HG03520 (cell line): ENCODE data around the gene LCP2.

ENCODE experiments used
- ATAC-seq: cut with Tn5 transposase; IDR thresholded peaks from one replicate; pipeline ENCODE4 v1.9.1; 2021; ENCODE audit warnings: mild to moderate bottlenecking, moderate library complexity; ENCODE audit not compliant: unreplicated experiment

LCP2 gene

GRCh38 chr5:170276140-170276539 is 21.4 kb downstream of the LCP2 start:
- no peak for ATAC-seq

DNA sequence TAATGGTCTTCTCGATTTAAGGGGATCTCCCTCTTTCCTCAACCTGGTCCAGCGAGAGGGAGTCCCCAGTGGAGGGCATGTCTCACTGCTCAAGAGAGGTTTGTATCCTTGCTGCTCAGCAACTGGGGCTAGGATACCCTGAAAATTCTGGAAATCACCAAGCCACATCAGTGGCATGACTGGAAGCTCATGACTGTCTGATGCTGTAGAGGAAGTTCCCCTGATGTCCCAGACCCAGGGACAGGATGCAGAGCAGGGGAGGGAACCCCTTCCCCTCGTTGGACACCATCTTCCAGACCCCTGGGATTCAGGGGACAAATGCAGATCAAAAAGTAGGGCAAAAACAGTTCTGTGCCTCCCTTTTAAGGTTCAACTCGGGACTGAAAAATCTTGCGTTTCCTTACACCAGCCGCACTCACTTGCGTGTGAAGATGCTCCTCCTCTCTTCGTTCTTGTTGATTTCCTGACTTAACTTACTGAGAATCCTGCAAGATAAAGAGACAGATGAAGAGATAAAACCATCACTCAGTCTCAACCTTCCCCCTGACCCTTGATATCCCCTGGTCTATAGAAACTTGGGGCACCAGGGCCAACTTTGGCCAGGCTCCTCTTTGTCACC is 22.1 kb downstream of the LCP2 start:
- no peak for ATAC-seq

- ATAC-seq: no peak
Observed at GRCh38 chr5:170273968-170274710, 23.4 kb downstream of the LCP2 start.

- ATAC-seq: no peak
Observed at GRCh38 chr5:170270293-170271069, 27.1 kb downstream of the LCP2 start.

- ATAC-seq: no peak
Observed at GRCh38 chr5:170269579-170269978, 28.0 kb downstream of the LCP2 start.

DNA sequence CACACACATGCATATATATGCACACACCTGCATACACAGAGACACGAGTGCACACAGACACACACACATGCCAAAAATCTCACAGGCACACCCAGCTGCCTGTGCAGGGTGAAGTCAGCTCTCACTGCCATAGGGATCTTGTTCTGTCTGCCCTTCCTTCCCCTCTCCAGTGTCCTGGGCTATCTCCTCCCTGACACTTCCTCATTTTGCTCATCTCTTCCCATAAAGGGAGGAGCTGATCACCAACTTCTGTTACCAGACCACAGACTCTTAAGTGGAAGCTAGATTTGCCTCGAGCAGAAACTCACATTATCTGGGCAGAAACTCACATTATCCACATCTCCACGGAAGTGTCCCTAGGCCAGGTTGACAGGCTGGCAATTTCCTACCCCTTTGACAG is 28.7 kb downstream of the LCP2 start:
- ATAC-seq: no peak

- ATAC-seq: no peak
Observed at GRCh38 chr5:170268153-170268689, 29.4 kb downstream of the LCP2 start.

- peak; percentile 87 for ATAC-seq
Observed at GRCh38 chr5:170267431-170268152, 30.0 kb downstream of the LCP2 start.

GRCh38 chr5:170266570-170267381 is 30.8 kb downstream of the LCP2 start:
- ATAC-seq: no peak

- ATAC-seq: no peak
Observed at GRCh38 chr5:170265522-170265921, 32.1 kb downstream of the LCP2 start.

DNA sequence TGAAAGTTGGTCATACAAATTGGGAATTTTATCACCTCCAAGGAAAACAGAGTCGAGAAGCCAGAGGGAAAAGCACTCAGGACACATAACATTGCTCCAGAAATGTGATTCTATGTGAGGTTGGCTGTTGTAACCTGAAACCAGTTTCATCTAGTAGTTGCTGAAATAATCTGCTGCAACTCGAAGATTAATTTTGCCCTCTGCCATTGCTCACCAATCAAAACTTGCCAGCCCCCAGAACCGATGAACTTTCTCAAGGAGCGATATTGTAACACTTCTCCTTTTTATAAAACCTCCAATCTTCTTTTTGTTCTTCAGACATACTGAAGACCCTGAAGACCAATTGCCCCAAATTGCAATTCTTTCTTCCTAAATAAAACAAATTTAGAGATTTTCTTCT is 33.7 kb downstream of the LCP2 start:
- no peak for ATAC-seq

DNA sequence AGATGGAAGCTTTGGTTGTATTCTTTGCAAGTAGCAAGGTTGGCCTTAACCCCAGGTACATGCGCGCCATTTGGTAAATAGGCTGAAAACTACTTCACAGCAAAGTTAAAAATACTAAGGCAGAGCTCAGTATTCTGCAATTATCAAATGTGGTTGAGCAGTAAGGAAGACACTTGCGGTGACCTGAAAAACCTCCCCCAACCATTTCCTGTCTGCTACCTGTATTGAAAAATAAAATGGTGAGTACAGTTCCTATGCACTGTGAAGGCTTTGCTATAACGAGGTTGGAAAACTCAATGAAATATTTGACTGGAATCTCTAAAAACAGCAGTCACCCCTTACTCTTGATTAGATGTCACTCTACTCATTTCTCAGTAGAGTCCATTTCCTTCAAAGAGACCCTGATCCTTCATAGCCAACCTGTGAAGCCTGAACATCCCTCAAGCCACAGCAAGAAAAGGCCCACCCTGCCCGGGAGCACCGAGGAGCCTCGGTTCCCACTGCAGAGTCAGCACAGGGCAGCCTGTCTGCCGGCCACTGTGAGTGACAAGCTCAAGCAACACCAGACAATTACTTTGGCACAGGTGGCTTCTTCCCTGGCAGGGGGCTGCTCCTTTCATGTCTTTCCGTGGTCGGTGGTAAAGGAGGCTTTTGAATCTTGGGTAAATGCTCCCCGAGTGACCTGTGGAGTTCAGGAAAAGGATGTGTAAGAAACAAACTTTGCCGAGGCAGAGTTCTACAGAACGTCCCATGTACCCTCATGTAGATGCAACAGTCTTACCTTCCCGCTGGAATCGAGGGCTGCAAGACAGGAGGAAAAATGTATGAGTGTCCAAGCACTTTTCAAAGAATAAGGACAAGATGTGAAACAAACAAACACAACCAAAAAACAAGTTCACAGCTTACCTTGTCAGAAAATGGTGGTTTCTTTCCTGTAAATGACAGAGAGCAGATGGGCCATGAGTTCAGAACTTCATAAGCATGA is 35.2 kb downstream of the LCP2 start:
- no peak for ATAC-seq

DNA sequence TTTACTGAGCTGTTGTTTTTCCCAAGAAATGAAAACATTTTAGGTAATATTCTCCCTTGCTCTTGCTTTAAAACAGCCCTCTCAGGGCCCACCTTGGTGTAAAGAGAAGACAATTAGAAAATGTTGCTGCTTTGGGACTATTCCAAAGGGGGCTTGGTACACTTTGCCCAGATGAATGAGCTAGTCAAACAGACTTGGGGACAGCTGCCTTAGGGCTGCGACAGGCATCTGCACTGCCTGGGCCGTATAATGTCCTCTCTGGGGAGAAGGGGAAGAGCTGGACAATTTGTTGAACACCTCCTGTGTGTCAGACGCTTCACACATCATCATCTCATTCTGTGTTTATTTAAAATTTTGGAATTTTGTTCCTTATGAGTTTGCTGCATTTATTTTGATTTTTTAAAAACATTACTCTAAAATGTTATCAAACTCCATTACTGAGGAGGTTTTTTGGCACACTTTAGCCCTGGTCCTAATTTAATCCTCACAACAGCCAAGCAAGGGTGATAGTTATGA is 36.0 kb downstream of the LCP2 start:
- ATAC-seq: no peak

GRCh38 chr5:170257370-170257769 is 40.2 kb downstream of the LCP2 start:
- no peak for ATAC-seq

DNA sequence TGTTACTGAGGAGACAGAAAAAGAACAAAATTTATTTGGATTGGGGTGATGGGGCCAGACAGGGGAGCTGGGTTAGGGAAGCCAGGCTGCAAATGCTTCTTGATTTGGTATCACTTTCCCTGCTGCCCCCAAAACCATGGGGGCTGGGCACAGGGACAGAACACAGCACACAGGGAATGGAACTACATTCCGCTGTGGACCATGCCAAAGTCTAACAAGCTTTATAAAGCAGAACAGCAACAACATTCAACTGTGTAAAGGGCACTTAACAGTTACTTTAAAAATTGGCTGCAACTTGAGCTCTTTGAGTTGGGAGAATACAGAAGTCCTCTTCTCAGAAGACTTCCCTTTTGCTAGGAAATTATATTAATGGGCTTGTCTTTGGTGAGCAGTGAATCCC is 41.0 kb downstream of the LCP2 start:
- ATAC-seq: no peak

- peak; percentile 95 for ATAC-seq
Observed at GRCh38 chr5:170254056-170254455, 43.5 kb downstream of the LCP2 start.

- ATAC-seq: no peak
Observed at GRCh38 chr5:170252720-170253350, 44.7 kb downstream of the LCP2 start.

DNA sequence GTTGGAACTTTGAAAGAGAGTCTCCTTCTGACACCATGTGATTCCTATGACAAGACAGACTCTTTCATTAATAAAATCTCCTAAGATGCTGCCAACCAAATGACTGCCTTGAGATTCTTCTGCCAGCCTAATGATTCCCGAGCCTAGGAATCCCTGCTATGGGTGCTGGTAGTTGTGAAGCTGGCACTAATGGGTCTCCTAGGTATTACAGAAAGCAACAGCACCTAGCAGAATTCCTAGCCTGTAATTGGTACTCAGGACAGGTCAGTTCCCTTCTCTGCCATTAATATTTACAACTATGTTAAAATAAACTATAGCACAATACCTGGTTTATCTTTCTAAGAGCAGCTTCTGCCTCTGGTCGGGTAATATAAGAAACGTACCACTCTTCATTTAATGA is 45.5 kb downstream of the LCP2 start:
- ATAC-seq: no peak
